NCI-H69 (cell line): ENCODE results near the gene PPP1R27.

Source experiments
- DNase-seq: peaks from one replicate; lab custom pipeline; 2025; lab: John Stamatoyannopoulos, UW

The PPP1R27 gene

GRCh38 chr17:81860756-81861568 is 26.1 kb upstream of the PPP1R27 start:
- DNase-seq: peak; percentile 100

- peak; percentile 63 for DNase-seq
Measured at GRCh38 chr17:81859906-81860755, 25.3 kb upstream of the PPP1R27 start, which contains the start of gene P4HB. Gene P4HB, minus strand, starts transcription at chr17:81860535. Its CDS starts 64 bp downstream, at chr17:81860471.

GRCh38 chr17:81858967-81859905 is 24.4 kb upstream of the PPP1R27 start:
- DNase-seq: peak; percentile 56

- DNase-seq: no peak
Measured at GRCh38 chr17:81858170-81858966, 23.5 kb upstream of the PPP1R27 start.

GRCh38 chr17:81854974-81855774 is 20.3 kb upstream of the PPP1R27 start:
- no peak for DNase-seq

- no peak for DNase-seq
Measured at GRCh38 chr17:81852237-81852636, 17.4 kb upstream of the PPP1R27 start.

GRCh38 chr17:81851423-81851822 is 16.6 kb upstream of the PPP1R27 start:
- no peak for DNase-seq

GRCh38 chr17:81849457-81849856 is 14.6 kb upstream of the PPP1R27 start:
- no peak for DNase-seq

- no peak for DNase-seq
Measured at GRCh38 chr17:81846743-81847689, 12.2 kb upstream of the PPP1R27 start.

GRCh38 chr17:81845881-81846742 is 11.3 kb upstream of the PPP1R27 start:
- DNase-seq: no peak

GRCh38 chr17:81845361-81845760 is 10.5 kb upstream of the PPP1R27 start:
- DNase-seq: no peak

- DNase-seq: no peak
Measured at GRCh38 chr17:81844887-81845286, 10.0 kb upstream of the PPP1R27 start.

GRCh38 chr17:81844327-81844851 is 9.5 kb upstream of the PPP1R27 start:
- no peak for DNase-seq

- no peak for DNase-seq
Measured at GRCh38 chr17:81843713-81844326, 9.0 kb upstream of the PPP1R27 start.

GRCh38 chr17:81842725-81843504 is 8.1 kb upstream of the PPP1R27 start:
- DNase-seq: no peak

GRCh38 chr17:81842378-81842724 is 7.5 kb upstream of the PPP1R27 start:
- DNase-seq: no peak

GRCh38 chr17:81841866-81842265 is 7.0 kb upstream of the PPP1R27 start:
- DNase-seq: no peak
